SU-DHL-6 (cell line): Measurements from ENCODE around the gene PSTPIP1.
A peak's percentile ranks its signal among the peaks of the same experiment; 100 is the strongest.

ENCODE experiments used
- H2AFZ ChIP-seq: fragments of 200-600 bp; sonication (generic); 2 replicates; pipeline ENCODE4 v1.6.1; 2014; ENCODE audit warnings: low read depth, mild to moderate bottlenecking, moderate library complexity, mixed read lengths, antibody characterized with exemption, low read length; ENCODE audit not compliant: severe bottlenecking
- H3F3A ChIP-seq: fragments of 200-600 bp; shearing (Covaris generic); 2 replicates; pipeline ENCODE4 v1.6.0; 2016; ENCODE audit warnings: antibody characterized with exemption, mild to moderate bottlenecking; ENCODE audit not compliant: insufficient read depth
- H3K27ac ChIP-seq: fragments of 200-600 bp; sonication (generic); 2 replicates; pipeline ENCODE4 v1.5.1; 2016; ENCODE audit warnings: low read depth, mild to moderate bottlenecking, low read length, moderate library complexity, mixed read lengths
- H3K27me3 ChIP-seq: fragments of 200-600 bp; sonication (generic), shearing (Covaris generic); 2 replicates; pipeline ENCODE4 v1.6.0; 2014; ENCODE audit warnings: mild to moderate bottlenecking, low read length
- H3K36me3 ChIP-seq: fragments of 200-600 bp; sonication (generic); 2 replicates; pipeline ENCODE4 v1.6.1; 2014; ENCODE audit warnings: mild to moderate bottlenecking, low read length, mixed read lengths
- H3K4me2 ChIP-seq: fragments of 300-600, 200-600 bp; shearing (Covaris generic), sonication (generic); 2 replicates; pipeline ENCODE4 v1.6.0; 2014; ENCODE audit warnings: low read length, low read depth, mild to moderate bottlenecking; ENCODE audit not compliant: poor library complexity, severe bottlenecking
- H3K4me3 ChIP-seq: fragments of 200-600 bp; sonication (generic); 2 replicates; pipeline ENCODE4 v1.5.1; 2014; ENCODE audit warnings: antibody characterized with exemption, low read length, mild to moderate bottlenecking, mixed read lengths; ENCODE audit not compliant: insufficient read depth, poor library complexity, severe bottlenecking
- H3K79me2 ChIP-seq: fragments of 200-600 bp; sonication (generic); 2 replicates; pipeline ENCODE4 v1.6.1; 2014; ENCODE audit warnings: mild to moderate bottlenecking, low read length, moderate library complexity; ENCODE audit not compliant: insufficient read depth
- H3K9ac ChIP-seq: fragments of 200-600 bp; sonication (generic); 2 replicates; pipeline ENCODE4 v1.7.0; 2014; ENCODE audit warnings: mild to moderate bottlenecking, low read length
- H3K9me2 ChIP-seq: fragments of 200-600 bp; sonication (generic); replicated peaks from 2 replicates; pipeline ENCODE4 v1.6.1; 2014; ENCODE audit warnings: low read length; ENCODE audit not compliant: insufficient read depth
- H3K9me3 ChIP-seq: fragments of 200-600 bp; sonication (generic); 2 replicates; pipeline ENCODE4 v1.6.1; 2014; ENCODE audit warnings: low read length, mixed read lengths; ENCODE audit not compliant: insufficient read depth
- H4K20me1 ChIP-seq: fragments of 200-600 bp; sonication (generic); 2 replicates; pipeline ENCODE4 v1.6.1; 2014; ENCODE audit warnings: low read depth, mild to moderate bottlenecking, antibody characterized with exemption, low read length, moderate library complexity, mixed read lengths
- CTCF ChIP-seq: fragments of 200-600 bp; sonication (generic); IDR thresholded peaks from one replicate; pipeline ENCODE4 v1.5.1; 2017; ENCODE audit warnings: antibody characterized with exemption, mild to moderate bottlenecking, low read length, moderate library complexity; ENCODE audit not compliant: insufficient read depth, poor library complexity, severe bottlenecking
- EZH2phosphoT487 ChIP-seq: fragments of 200-600 bp; sonication (generic), shearing (Covaris generic); conservative IDR thresholded peaks from 2 replicates; pipeline ENCODE4 v1.6.1; 2018; ENCODE audit warnings: mild to moderate bottlenecking, antibody characterized with exemption, low read length, moderate library complexity, mixed read lengths

Gene PSTPIP1

GRCh38 chr15:77066971-77067690 lies 72.2 kb downstream of the PSTPIP1 start:
- Histone ChIP-seq H3K9me2 (no peaks in the 10 kb centered on the region), H3K27me3 (no peaks in the 10 kb centered on the region), H3K36me3 (no peaks in the 10 kb centered on the region), H3K9ac (no peak overlapping the region), H3K9me3 (no peaks in the 10 kb centered on the region), H3K4me2 (peak overlapping the region; percentile 5), H3K27ac (no peak overlapping the region), H2AFZ (no peak overlapping the region), H4K20me1 (peaks cover 9% of the 10 kb centered on the region; the same call in 1 of the 2 replicates), H3F3A (0 out of 2 replicates have a peak, but pooled peaks cover 4% of the 10 kb centered on the region), H3K4me3 (no peak overlapping the region), H3K79me2 (no peaks in the 10 kb centered on the region; the same call in 1 of the 2 replicates)
- no peak for TF ChIP-seq CTCF
- TF ChIP-seq EZH2phosphoT487, result no peak

DNA sequence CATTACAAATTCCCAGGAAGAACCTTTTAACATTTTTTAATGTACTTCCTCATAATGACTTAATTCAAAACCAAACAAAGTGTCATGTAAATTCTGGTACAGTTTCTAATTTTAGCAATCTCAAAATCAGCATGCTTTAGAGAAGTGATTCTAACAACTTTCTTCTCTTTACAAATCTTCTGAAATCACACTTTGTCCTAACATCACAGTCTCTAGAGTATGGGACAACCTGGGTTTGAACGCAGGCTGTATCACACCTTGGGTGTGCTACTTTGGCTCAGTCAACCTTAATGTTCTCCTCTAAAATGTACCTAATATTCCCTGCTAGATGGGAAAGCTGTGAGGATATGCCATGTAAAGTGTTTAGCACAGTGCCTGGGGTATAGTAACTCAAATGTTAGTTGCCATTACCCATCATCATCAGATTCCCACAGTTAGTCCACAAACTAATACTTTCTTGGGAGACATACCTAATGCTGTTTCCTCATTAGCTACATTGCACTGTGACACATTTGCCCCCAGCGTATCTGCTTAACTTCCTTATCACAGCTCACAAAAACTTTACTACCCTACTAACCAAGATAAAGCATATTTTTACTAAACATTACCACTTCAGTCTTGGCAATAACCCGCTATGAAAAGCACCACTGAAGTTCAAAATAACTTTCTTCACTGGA lies 72.9 kb downstream of the PSTPIP1 start:
- Histone ChIP-seq H2AFZ (no peak overlapping the region), H3K27me3 (no peaks in the 10 kb centered on the region), H3K9ac (no peak overlapping the region), H4K20me1 (peaks cover 9% of the 10 kb centered on the region; the same call in 1 of the 2 replicates), H3K27ac (no peak overlapping the region), H3K9me2 (no peaks in the 10 kb centered on the region), H3F3A (0 out of 2 replicates have a peak, but pooled peaks cover 4% of the 10 kb centered on the region), H3K9me3 (no peaks in the 10 kb centered on the region), H3K79me2 (no peaks in the 10 kb centered on the region; the same call in 1 of the 2 replicates), H3K4me3 (no peak overlapping the region), H3K4me2 (peak overlapping the region; percentile 5), H3K36me3 (no peaks in the 10 kb centered on the region)
- TF ChIP-seq EZH2phosphoT487 (no peak), CTCF (no peak)

DNA sequence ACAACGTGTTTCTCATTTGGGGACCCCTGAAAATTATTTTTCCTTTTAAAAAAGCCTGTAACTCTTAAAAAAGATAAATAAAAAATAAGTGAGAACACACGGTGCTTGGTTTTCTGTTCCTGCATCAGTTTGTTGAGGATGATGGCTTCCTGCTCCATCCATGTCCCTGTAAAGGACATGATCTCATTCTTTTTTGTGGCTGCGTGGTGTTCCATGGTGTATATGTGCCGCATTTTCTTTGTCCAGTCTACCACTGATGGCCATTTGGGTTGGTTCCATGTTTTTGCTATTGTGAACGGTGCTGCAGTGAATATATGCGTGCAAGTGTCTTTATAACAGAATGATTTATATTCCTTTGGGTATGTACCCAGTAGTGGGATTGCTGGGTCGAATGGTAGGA lies 73.7 kb downstream of the PSTPIP1 start:
- no peak overlapping the region for H3K27ac ChIP-seq
- H3K9ac ChIP-seq, result no peak overlapping the region
- no peak overlapping the region for H2AFZ ChIP-seq
- no peaks in the 10 kb centered on the region for H3K27me3 ChIP-seq
- H3K79me2 ChIP-seq, result no peaks in the 10 kb centered on the region; the same call in 1 of the 2 replicates
- 0 out of 2 replicates have a peak, but pooled peaks cover 4% of the 10 kb centered on the region for H3F3A ChIP-seq
- no peak overlapping the region for H3K4me3 ChIP-seq
- no peaks in the 10 kb centered on the region for H3K9me2 ChIP-seq
- peaks cover 6% of the 10 kb centered on the region; the same call in 1 of the 2 replicates for H4K20me1 ChIP-seq
- H3K4me2 ChIP-seq, result no peak overlapping the region
- TF ChIP-seq CTCF, result no peak
- TF ChIP-seq EZH2phosphoT487, result no peak
- no peaks in the 10 kb centered on the region for H3K36me3 ChIP-seq
- no peaks in the 10 kb centered on the region for H3K9me3 ChIP-seq
